IMR-90 (cell line): ENCODE results near the gene SLC2A8. TPM values are rescaled to one million over a fixed set of nuclear protein-coding genes. Genes with fewer than 3 reads are reported as not detected.

Experiments used
- ATAC-seq: fragments of 200-7000 bp; cut with Tn5 transposase; 2 replicates; pipeline ENCODE4 v1.9.1; 2020; ENCODE audit warnings: low read depth, mild to moderate bottlenecking, moderate library complexity
- BruUV-seq: library from RNA; stranded (reverse); fragments of 400-500 nt; replicated peaks from 2 replicates; lab custom pipeline; 2021; lab: Mats Ljungman, UMichigan
- CTCF ChIA-PET: fragments of 300-600 bp; formaldehyde crosslinking; extraction: SDS; loops from one replicate; lab custom pipeline; 2021; ENCODE audit warnings: antibody characterized with exemption; lab: Yijun Ruan, JAX
- POLR2A ChIA-PET: fragments of 300-600 bp; sonication (Branson Sonifier 250); formaldehyde crosslinking; loops from one replicate; lab custom pipeline; 2022; ENCODE audit warnings: antibody characterized with exemption; ENCODE audit not compliant: unreplicated experiment; lab: Charles Lee
- DNase-seq: peaks from one replicate; pipeline ENCODE4 v3.0.0; 2013
- H2AFZ ChIP-seq: replicated peaks from 2 replicates; pipeline ENCODE3; 2013; ENCODE audit warnings: low read length, mild to moderate bottlenecking; ENCODE audit not compliant: poor library complexity
- H2AK5ac ChIP-seq: 2 replicates; pipeline ENCODE4 v1.6.1; 2013; ENCODE audit warnings: low read depth, low read length, inconsistent platforms
- H2AK9ac ChIP-seq: replicated peaks from 2 replicates; pipeline ENCODE3; 2013; ENCODE audit warnings: mild to moderate bottlenecking, low read depth, low read length, moderate library complexity; ENCODE audit not compliant: poor library complexity
- H2BK120ac ChIP-seq: 2 replicates; pipeline ENCODE4 v1.6.1; 2013; ENCODE audit warnings: low read depth, low read length, inconsistent platforms
- H2BK15ac ChIP-seq: 3 replicates; pipeline ENCODE4 v1.6.1; 2013; ENCODE audit warnings: low read depth, low read length, inconsistent platforms
- H2BK20ac ChIP-seq: 2 replicates; pipeline ENCODE4 v1.6.1; 2013; ENCODE audit warnings: low read depth, mild to moderate bottlenecking, inconsistent platforms, low read length, moderate library complexity
- H2BK5ac ChIP-seq: 2 replicates; pipeline ENCODE4 v1.6.1; 2013; ENCODE audit warnings: mild to moderate bottlenecking, low read depth, low read length, inconsistent platforms; ENCODE audit not compliant: poor library complexity, severe bottlenecking
- H3K14ac ChIP-seq: replicated peaks from 2 replicates; pipeline ENCODE4 v1.6.1; 2013; ENCODE audit warnings: low read depth, low read length, inconsistent platforms
- H3K18ac ChIP-seq: 2 replicates; pipeline ENCODE4 v1.6.1; 2013; ENCODE audit warnings: low read depth, low read length, control low read depth
- H3K23ac ChIP-seq: 2 replicates; pipeline ENCODE4 v1.6.1; 2013; ENCODE audit warnings: low read depth, low read length, inconsistent platforms
- H3K27ac ChIP-seq: 2 replicates; pipeline ENCODE4 v1.5.1; 2013; ENCODE audit warnings: mild to moderate bottlenecking, control low read depth, low read length; ENCODE audit not compliant: insufficient read depth
- H3K27me3 ChIP-seq: 2 replicates; pipeline ENCODE4 v1.6.1; 2013; ENCODE audit warnings: low read length; ENCODE audit not compliant: control insufficient read depth, insufficient read depth
- H3K36me3 ChIP-seq: 2 replicates; pipeline ENCODE4 v1.6.1; 2013; ENCODE audit warnings: low read length, mixed read lengths; ENCODE audit not compliant: control insufficient read depth, insufficient read depth
- H3K4ac ChIP-seq: 2 replicates; pipeline ENCODE4 v1.6.1; 2013; ENCODE audit warnings: low read depth, low read length, inconsistent platforms
- H3K4me1 ChIP-seq: 2 replicates; pipeline ENCODE4 v1.6.1; 2013; ENCODE audit warnings: low read length, mixed read lengths; ENCODE audit not compliant: control insufficient read depth, insufficient read depth
- H3K4me2 ChIP-seq: 2 replicates; pipeline ENCODE4 v1.6.1; 2013; ENCODE audit warnings: low read depth, mild to moderate bottlenecking, control low read depth, low read length, moderate library complexity
- H3K4me3 ChIP-seq: 2 replicates; pipeline ENCODE4 v1.5.1; 2013; ENCODE audit warnings: low read depth, mild to moderate bottlenecking, control low read depth, low read length, moderate library complexity; ENCODE audit not compliant: insufficient read depth
- H3K56ac ChIP-seq: 2 replicates; pipeline ENCODE4 v1.6.1; 2013; ENCODE audit warnings: low read length, inconsistent platforms; ENCODE audit not compliant: insufficient read depth; ENCODE audit errors: extremely low read depth
- H3K79me1 ChIP-seq, 2 experiments: 2 replicates each; pipeline ENCODE4 v1.6.1; 2013; ENCODE audit warnings: low read length in 2 of 2, inconsistent platforms in 1 of 2, low read depth in 1 of 2
- H3K9ac ChIP-seq: 2 replicates; pipeline ENCODE4 v1.6.1; 2013; ENCODE audit warnings: low read depth, low read length, control low read depth
- H3K9me1 ChIP-seq: 2 replicates; pipeline ENCODE4 v1.6.1; 2013; ENCODE audit warnings: low read length, inconsistent platforms; ENCODE audit not compliant: insufficient read depth
- H3K9me3 ChIP-seq: 2 replicates; pipeline ENCODE4 v1.6.1; 2013; ENCODE audit warnings: low read length; ENCODE audit not compliant: control insufficient read depth, insufficient read depth
- H4K20me1 ChIP-seq: 2 replicates; pipeline ENCODE4 v1.6.1; 2013; ENCODE audit warnings: low read length, inconsistent platforms; ENCODE audit not compliant: insufficient read depth
- H4K5ac ChIP-seq: 2 replicates; pipeline ENCODE4 v1.6.1; 2013; ENCODE audit warnings: mild to moderate bottlenecking, low read depth, low read length, control low read depth
- H4K8ac ChIP-seq, 2 experiments: 2 replicates each; pipeline ENCODE4 v1.6.1; 2013; ENCODE audit warnings: low read depth in 2 of 2, low read length in 2 of 2, control low read depth in 1 of 2, inconsistent platforms in 1 of 2
- H4K91ac ChIP-seq: 2 replicates; pipeline ENCODE4 v1.6.1; 2013; ENCODE audit warnings: low read depth, low read length, inconsistent platforms; ENCODE audit not compliant: insufficient read depth
- CEBPB ChIP-seq: IDR thresholded peaks from 2 replicates; pipeline ENCODE4 v1.6.1; 2012; ENCODE audit warnings: low read depth, low read length, improper control_type of control experiment
- FOS ChIP-seq: fragments of 150-350 bp; IDR thresholded peaks from 2 replicates; pipeline ENCODE4 v1.6.1; 2016; ENCODE audit warnings: low read depth, low read length
- NFE2L2 ChIP-seq: fragments of 150-350 bp; IDR thresholded peaks from 2 replicates; pipeline ENCODE4 v1.6.1; 2016; ENCODE audit warnings: low read depth, mild to moderate bottlenecking, low read length
- RCOR1 ChIP-seq: IDR thresholded peaks from 2 replicates; pipeline ENCODE4 v1.6.1; 2012; ENCODE audit warnings: mild to moderate bottlenecking, low read length, improper control_type of control experiment; ENCODE audit not compliant: insufficient replicate concordance
- SMC3 ChIP-seq: fragments of 150-350 bp; IDR thresholded peaks from 2 replicates; pipeline ENCODE4 v1.6.1; 2016; ENCODE audit warnings: low read depth, mild to moderate bottlenecking, antibody characterized with exemption, low read length, moderate library complexity
- WGBS, 2 experiments: methylation state at CpG; one replicate each; pipeline versions ENCODE4 v1.1.5 to v1.1.7; 2013; ENCODE audit warnings: missing lambda C conversion rate in 2 of 2; ENCODE audit not compliant: insufficient read length in 1 of 2; ENCODE audit errors: extremely low coverage in 2 of 2; 5-methylcytosine and 5-hydroxymethylcytosine counted together
- dilution Hi-C: fragments of 300-500 bp; cut with HindIII; formaldehyde crosslinking; loops from one replicate; pipeline ENCODE4 v1.14.3; 2018; ENCODE audit warnings: low sequenced_read_pairs; ENCODE audit not compliant: unreplicated experiment
- in situ Hi-C: fragments of 300-500 bp; cut with MboI; formaldehyde crosslinking; loops from 3 replicates; pipeline ENCODE4 v1.14.3; 2019; ENCODE audit warnings: low sequenced_read_pairs, inconsistent platforms, mixed read lengths
- intact Hi-C: fragments of 100-400 bp; cut with micrococcal nuclease; formaldehyde crosslinking; loops from 2 replicates; pipeline ENCODE4 v1.10.0; 2022
- polyA plus RNA-seq, 3 experiments: library from polyadenylated mRNA; depleted of rRNA; stranded (reverse); fragments of >200 nt; gene quantifications; 2 replicates each; pipeline ENCODE4 v1.2.3, GENCODE V29; 2012; ENCODE audit warnings: low replicate concordance in 1 of 3
- total RNA-seq: library from RNA; depleted of rRNA; stranded (reverse); fragments of >200 nt; gene quantifications from 2 replicates; pipeline ENCODE4 v1.2.3, GENCODE V29; 2012

The SLC2A8 gene
- total and polyA plus RNA-seq, 2 of the 4 experiments (the other 2 are of a cell fraction): 9.0 to 12.0 TPM

DNA sequence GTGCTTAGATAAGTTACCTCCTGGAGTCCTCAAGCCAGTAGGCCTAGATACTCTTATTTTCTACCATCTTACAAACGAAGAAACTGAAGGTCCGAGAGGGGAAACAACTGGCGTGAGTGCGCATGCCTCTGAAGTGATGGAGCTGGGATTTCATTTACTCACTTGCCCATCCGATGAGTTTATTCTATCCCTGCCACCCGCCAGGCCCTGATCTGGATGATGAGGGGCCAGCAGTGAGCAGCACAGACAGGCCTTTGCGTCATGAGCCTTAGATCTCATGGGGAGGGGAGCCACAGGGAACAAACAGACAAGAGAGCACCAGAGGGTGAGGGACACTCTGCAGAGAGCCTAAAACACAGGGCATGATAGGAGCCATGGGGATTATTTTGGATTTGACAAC lies 34.1 kb upstream of the SLC2A8 start:
- H3K4me3 ChIP-seq: no peak overlapping the region
- H2AK9ac ChIP-seq: no peak overlapping the region
- POLR2A ChIA-PET: interaction anchor here (0.6 kb wide), 1 partner anchor 537 kb away, joined by 4 read pairs; no protein-coding TSS in a partner anchor
- no peak overlapping the region for H2AFZ ChIP-seq
- 100% methylated on average over 1 of the region's 7 CpGs; no CpG with 5 or more reads in 1 of the 2 experiments for WGBS, 2 experiments
- no peak overlapping the region for H2BK5ac ChIP-seq
- TF ChIP-seq FOS (no peak), SMC3 (no peak), CEBPB (no peak), RCOR1 (no peak), NFE2L2 (no peak)
- no peak overlapping the region for H2BK120ac ChIP-seq
- H3K36me3 ChIP-seq: no peaks in the 10 kb centered on the region
- no peak overlapping the region for H2BK20ac ChIP-seq
- CTCF ChIA-PET: no interaction called here
- in situ Hi-C loops: no loop called here
- no TSS peak for BruUV-seq
- H4K8ac ChIP-seq: no peak overlapping the region
- no peak overlapping the region for H3K18ac ChIP-seq
- no peak overlapping the region for H4K91ac ChIP-seq
- no peaks in the 10 kb centered on the region for H3K9me3 ChIP-seq
- dilution Hi-C loops: no loop called here
- DNase-seq (no peak), ATAC-seq (no peak)
- H2AK5ac ChIP-seq: no peak overlapping the region
- no peak overlapping the region for H3K4me2 ChIP-seq
- H3K9me1 ChIP-seq: no peaks in the 10 kb centered on the region; the same call in 1 of the 2 replicates
- intact Hi-C loops: no loop called here
- H3K9ac ChIP-seq: no peak overlapping the region
- no peaks in the 10 kb centered on the region for H3K79me1 ChIP-seq
- H2BK15ac ChIP-seq: no peak overlapping the region
- H3K14ac ChIP-seq: no peak overlapping the region
- H3K56ac ChIP-seq: no peak overlapping the region
- H3K27me3 ChIP-seq: no peaks in the 10 kb centered on the region
- H3K4ac ChIP-seq: no peak overlapping the region
- H3K23ac ChIP-seq: no peak overlapping the region
- H3K27ac ChIP-seq: no peak overlapping the region
- no peak overlapping the region for H4K5ac ChIP-seq
- no peaks in the 10 kb centered on the region for H3K4me1 ChIP-seq
- H4K20me1 ChIP-seq: no peaks in the 10 kb centered on the region
